ENCODE data around the gene TRIM26.
"Not testable (repeated sequence)": the region's sequence is repeated elsewhere in the genome, so short reads cannot be mapped to it uniquely, and the experiment has no call there.

Gene TRIM26

GRCh38 chr6:30169658-30170614 is 43.3 kb downstream of the TRIM26 start:
- DNase-seq = no peak

GRCh38 chr6:30168741-30169140 is 44.5 kb downstream of the TRIM26 start:
- DNase-seq = no peak

GRCh38 chr6:30167101-30167500 is 46.1 kb downstream of the TRIM26 start:
- no peak for DNase-seq

GRCh38 chr6:30165238-30165637 is 48.0 kb downstream of the TRIM26 start:
- not testable (repeated sequence) for DNase-seq

GRCh38 chr6:30164714-30165113 is 48.5 kb downstream of the TRIM26 start:
- no peak for DNase-seq

- no peak for DNase-seq
These were observed 49.1 kb downstream of the TRIM26 start for GRCh38 chr6:30163918-30164654.

GRCh38 chr6:30163090-30163917 is 49.9 kb downstream of the TRIM26 start, which contains the start of gene TRIM15:
Gene TRIM15 (plus strand): TSS chr6:30163546. CDS start chr6:30163685, 139 bp downstream.
- DNase-seq = no peak

- DNase-seq = no peak
These were observed 50.7 kb downstream of the TRIM26 start for GRCh38 chr6:30162265-30163089.

GRCh38 chr6:30160785-30161531 is 52.2 kb downstream of the TRIM26 start, which contains the start of gene TRIM10:
Gene TRIM10 (minus strand): TSS chr6:30161211. CDS start chr6:30160858, 353 bp downstream.
- no peak for DNase-seq

GRCh38 chr6:30160008-30160784 is 53.0 kb downstream of the TRIM26 start:
- no peak for DNase-seq

- DNase-seq = no peak
These were observed 54.6 kb downstream of the TRIM26 start for GRCh38 chr6:30158475-30159040.

- DNase-seq = no peak
These were observed 55.2 kb downstream of the TRIM26 start for GRCh38 chr6:30157999-30158398.

GRCh38 chr6:30157581-30157980 is 55.6 kb downstream of the TRIM26 start:
- DNase-seq = no peak

- no peak for DNase-seq
These were observed 56.4 kb downstream of the TRIM26 start for GRCh38 chr6:30156774-30157173.

- DNase-seq = no peak
These were observed 57.0 kb downstream of the TRIM26 start for GRCh38 chr6:30156262-30156599.

- no peak for DNase-seq
These were observed 57.5 kb downstream of the TRIM26 start for GRCh38 chr6:30155520-30156261.

GRCh38 chr6:30154709-30155519 is 58.3 kb downstream of the TRIM26 start:
- DNase-seq = no peak

GRCh38 chr6:30154061-30154460 is 59.1 kb downstream of the TRIM26 start:
- DNase-seq = no peak
